ENCODE results near the gene FOXC1.

Gene FOXC1

DNA sequence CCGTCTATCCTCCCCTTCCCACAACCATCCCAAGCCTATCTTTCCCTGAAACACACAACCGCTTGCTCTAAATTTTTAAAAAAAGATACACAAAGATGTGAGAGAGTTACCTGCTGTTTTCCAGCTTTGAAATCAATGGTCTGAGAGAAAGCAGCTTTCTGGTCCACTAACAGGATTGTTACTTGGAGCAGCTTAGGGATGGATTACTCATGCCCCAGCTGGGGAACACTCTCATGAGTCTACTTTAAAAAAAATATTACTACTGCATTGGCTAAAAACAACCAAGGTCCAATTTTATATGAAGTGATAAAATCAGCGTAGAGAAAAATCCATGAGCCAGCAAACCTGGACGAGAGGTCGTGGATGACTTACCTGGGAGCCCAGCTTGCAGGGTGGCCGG is 29.6 kb upstream of the FOXC1 start:
- Histone ChIP-seq H3K27ac (replicated peaks) (no peak overlapping the region), H3K27me3 (ENCODE audit: insufficient read depth, poor library complexity, severe bottlenecking) (peaks cover 4% of the 10 kb centered on the region), H3K4me3 (replicated peaks; ENCODE audit: insufficient read depth, low read length) (no peak overlapping the region)
- TF ChIP-seq GABPA (IDR thresholded peaks at IDR 0.05; ENCODE audit: low read depth) (no peak), SPI1 (IDR thresholded peaks at IDR 0.05; ENCODE audit: borderline replicate concordance, low read depth) (no peak), POLR2AphosphoS5 (IDR thresholded peaks at IDR 0.05; ENCODE audit: low read depth) (no peak)
- TF ChIP-seq, protein P1, sequence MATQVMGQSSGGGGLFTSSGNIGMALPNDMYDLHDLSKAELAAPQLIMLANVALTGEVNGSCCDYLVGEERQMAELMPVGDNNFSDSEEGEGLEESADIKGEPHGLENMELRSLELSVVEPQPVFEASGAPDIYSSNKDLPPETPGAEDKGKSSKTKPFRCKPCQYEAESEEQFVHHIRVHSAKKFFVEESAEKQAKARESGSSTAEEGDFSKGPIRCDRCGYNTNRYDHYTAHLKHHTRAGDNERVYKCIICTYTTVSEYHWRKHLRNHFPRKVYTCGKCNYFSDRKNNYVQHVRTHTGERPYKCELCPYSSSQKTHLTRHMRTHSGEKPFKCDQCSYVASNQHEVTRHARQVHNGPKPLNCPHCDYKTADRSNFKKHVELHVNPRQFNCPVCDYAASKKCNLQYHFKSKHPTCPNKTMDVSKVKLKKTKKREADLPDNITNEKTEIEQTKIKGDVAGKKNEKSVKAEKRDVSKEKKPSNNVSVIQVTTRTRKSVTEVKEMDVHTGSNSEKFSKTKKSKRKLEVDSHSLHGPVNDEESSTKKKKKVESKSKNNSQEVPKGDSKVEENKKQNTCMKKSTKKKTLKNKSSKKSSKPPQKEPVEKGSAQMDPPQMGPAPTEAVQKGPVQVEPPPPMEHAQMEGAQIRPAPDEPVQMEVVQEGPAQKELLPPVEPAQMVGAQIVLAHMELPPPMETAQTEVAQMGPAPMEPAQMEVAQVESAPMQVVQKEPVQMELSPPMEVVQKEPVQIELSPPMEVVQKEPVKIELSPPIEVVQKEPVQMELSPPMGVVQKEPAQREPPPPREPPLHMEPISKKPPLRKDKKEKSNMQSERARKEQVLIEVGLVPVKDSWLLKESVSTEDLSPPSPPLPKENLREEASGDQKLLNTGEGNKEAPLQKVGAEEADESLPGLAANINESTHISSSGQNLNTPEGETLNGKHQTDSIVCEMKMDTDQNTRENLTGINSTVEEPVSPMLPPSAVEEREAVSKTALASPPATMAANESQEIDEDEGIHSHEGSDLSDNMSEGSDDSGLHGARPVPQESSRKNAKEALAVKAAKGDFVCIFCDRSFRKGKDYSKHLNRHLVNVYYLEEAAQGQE (IDR thresholded peaks at IDR 0.05; ENCODE audit: insufficient replicate concordance, low read depth) = no peak
- TF ChIP-seq, protein P2, sequence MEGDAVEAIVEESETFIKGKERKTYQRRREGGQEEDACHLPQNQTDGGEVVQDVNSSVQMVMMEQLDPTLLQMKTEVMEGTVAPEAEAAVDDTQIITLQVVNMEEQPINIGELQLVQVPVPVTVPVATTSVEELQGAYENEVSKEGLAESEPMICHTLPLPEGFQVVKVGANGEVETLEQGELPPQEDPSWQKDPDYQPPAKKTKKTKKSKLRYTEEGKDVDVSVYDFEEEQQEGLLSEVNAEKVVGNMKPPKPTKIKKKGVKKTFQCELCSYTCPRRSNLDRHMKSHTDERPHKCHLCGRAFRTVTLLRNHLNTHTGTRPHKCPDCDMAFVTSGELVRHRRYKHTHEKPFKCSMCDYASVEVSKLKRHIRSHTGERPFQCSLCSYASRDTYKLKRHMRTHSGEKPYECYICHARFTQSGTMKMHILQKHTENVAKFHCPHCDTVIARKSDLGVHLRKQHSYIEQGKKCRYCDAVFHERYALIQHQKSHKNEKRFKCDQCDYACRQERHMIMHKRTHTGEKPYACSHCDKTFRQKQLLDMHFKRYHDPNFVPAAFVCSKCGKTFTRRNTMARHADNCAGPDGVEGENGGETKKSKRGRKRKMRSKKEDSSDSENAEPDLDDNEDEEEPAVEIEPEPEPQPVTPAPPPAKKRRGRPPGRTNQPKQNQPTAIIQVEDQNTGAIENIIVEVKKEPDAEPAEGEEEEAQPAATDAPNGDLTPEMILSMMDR (IDR thresholded peaks at IDR 0.05; ENCODE audit: insufficient read depth, low read length) = no peak
- no peak for DNase-seq (ENCODE audit: low read depth in 1 of 2, low spot score in 1 of 2)

DNA sequence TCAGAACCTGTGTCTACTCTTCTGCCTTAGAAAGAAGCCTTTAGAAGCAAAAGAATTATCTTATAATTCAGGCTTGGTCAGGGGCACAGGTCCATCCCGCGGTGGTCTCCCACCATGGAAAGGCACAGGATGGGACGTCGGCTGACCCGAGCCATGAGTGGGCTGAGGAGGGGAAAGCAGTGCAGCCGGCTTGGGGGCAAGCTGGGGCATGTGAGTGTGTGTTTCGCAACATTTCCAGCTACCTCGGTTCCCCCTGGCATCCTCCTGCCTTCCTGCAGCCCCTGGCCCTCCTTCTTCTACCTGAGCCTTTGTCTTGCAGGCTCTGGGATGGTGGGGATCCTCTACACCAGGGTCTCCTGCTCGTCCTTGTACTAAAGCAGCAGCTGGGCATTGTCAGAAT is 29.1 kb upstream of the FOXC1 start:
- Histone ChIP-seq H3K27me3 (ENCODE audit: insufficient read depth, poor library complexity, severe bottlenecking) (peaks cover 4% of the 10 kb centered on the region), H3K27ac (replicated peaks) (no peak overlapping the region), H3K4me3 (replicated peaks; ENCODE audit: insufficient read depth, low read length) (no peak overlapping the region)
- TF ChIP-seq SPI1 (IDR thresholded peaks at IDR 0.05; ENCODE audit: borderline replicate concordance, low read depth) = no peak
- no peak for TF ChIP-seq GABPA (IDR thresholded peaks at IDR 0.05; ENCODE audit: low read depth)
- TF ChIP-seq, protein P2 (IDR thresholded peaks at IDR 0.05; ENCODE audit: insufficient read depth, low read length) = no peak
- TF ChIP-seq, protein P1 (IDR thresholded peaks at IDR 0.05; ENCODE audit: insufficient replicate concordance, low read depth) = no peak
- no peak for TF ChIP-seq POLR2AphosphoS5 (IDR thresholded peaks at IDR 0.05; ENCODE audit: low read depth)
- no peak for DNase-seq (ENCODE audit: low read depth in 1 of 2, low spot score in 1 of 2)

DNA sequence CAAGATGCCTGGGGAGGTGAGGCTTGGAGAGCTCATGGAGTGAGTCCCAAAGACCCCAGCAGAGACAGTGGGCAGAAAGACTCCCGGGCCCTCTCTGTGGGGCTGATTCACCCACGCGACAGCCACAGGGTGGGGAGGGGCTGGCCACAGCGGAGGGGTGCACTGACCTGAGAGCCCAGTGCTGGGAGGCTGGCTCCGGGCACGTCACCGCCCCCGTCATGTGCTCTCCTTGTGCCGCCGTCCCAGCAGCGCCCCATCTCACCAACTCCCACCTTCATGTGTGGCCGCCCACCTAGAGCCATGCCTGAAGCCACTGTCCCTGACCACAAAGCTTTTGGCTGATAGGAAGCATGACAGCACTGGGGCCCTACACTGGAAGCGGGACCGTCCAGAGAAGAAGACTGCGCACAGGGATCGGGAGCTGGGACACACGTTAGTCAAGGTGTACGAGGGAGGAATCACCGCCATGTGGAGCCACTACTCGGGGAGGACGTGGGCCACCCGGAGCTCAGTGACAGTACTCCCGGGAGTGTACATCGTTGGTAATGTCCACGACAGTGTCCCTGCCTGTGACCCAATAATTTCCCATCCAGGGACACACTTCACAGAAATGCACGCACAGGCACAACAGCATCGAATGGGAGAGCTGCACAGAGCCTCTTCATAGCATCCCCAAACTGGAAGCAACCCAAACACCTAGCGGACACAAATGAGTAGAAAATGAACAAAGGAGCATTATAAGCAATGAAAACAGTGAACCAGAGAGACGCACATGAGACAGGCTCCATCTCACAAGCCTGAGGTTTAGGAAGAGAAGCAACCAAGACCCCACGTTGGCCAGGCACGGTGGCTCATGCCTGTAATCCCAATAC is 28.4 kb upstream of the FOXC1 start:
- H3K4me3 ChIP-seq (replicated peaks; ENCODE audit: insufficient read depth, low read length) = no peak overlapping the region
- TF ChIP-seq, protein P2 (IDR thresholded peaks at IDR 0.05; ENCODE audit: insufficient read depth, low read length) = no peak
- TF ChIP-seq, protein P1 (IDR thresholded peaks at IDR 0.05; ENCODE audit: insufficient replicate concordance, low read depth) = no peak
- TF ChIP-seq POLR2AphosphoS5 (IDR thresholded peaks at IDR 0.05; ENCODE audit: low read depth) = no peak
- no peak for TF ChIP-seq GABPA (IDR thresholded peaks at IDR 0.05; ENCODE audit: low read depth)
- no peak for TF ChIP-seq SPI1 (IDR thresholded peaks at IDR 0.05; ENCODE audit: borderline replicate concordance, low read depth)
- peaks cover 4% of the 10 kb centered on the region for H3K27me3 ChIP-seq (ENCODE audit: insufficient read depth, poor library complexity, severe bottlenecking)
- DNase-seq (ENCODE audit: low read depth in 1 of 2, low spot score in 1 of 2) = no peak
- H3K27ac ChIP-seq (replicated peaks) = no peak overlapping the region
